ENCODE results near the gene FUT3. TPM values are rescaled to one million over a fixed set of nuclear protein-coding genes. Genes with fewer than 3 reads are reported as not detected.

FUT3 gene
- total and polyA plus RNA-seq, 2 of the 4 experiments (the other 2 are of a cell fraction), result not detected

DNA sequence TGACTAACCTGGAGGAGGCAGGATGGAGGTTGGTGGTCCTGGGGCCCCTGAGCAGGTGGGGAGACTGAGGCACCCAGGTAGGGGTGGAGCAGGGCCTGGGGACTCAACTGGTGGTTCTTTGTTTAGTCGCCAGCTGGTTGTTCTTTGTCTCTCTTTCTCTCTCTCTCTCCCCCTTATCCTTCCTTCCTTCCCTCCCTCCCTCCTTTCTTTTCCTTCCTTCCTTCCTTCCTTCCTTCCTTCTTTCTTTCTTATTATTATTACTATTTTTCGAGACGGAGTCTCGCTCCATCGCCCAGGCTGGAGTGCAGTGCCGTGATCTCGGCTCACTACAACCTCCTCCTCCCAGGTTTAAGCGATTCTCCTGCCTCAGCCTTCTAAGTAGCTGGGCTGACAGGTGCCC lies 53.0 kb downstream of the FUT3 start:
- ATAC-seq (ENCODE audit: low read depth) (no peak), DNase-seq (no peak)
- Histone ChIP-seq H4K20me1 (ENCODE audit: insufficient read depth, low read length) (no peaks in the 10 kb centered on the region), H4K8ac (ENCODE audit: low read depth in 2 of 2, low read length in 2 of 2) (no peak overlapping the region), H3K18ac (ENCODE audit: low read depth, low read length) (no peak overlapping the region), H3K79me1 (ENCODE audit: low read depth in 1 of 2, low read length in 2 of 2) (no peaks in the 10 kb centered on the region), H3K4me3 (ENCODE audit: insufficient read depth, low read depth, low read length) (no peak overlapping the region), H3K27ac (ENCODE audit: insufficient read depth, low read length) (no peak overlapping the region), H3K4me2 (ENCODE audit: low read depth, low read length) (no peak overlapping the region), H3K9me3 (ENCODE audit: control insufficient read depth, insufficient read depth, low read length) (no peaks in the 10 kb centered on the region), H2AFZ (replicated peaks; ENCODE audit: low read length, poor library complexity) (no peak overlapping the region), H3K14ac (replicated peaks; ENCODE audit: low read depth, low read length) (no peak overlapping the region), H2BK20ac (ENCODE audit: low read depth, low read length) (no peak overlapping the region), H2BK15ac (ENCODE audit: low read depth, low read length) (no peak overlapping the region), H3K27me3 (ENCODE audit: control insufficient read depth, insufficient read depth, low read length) (peaks cover 20% of the 10 kb centered on the region; the same call in 1 of the 2 replicates), H4K5ac (ENCODE audit: low read depth, low read length) (no peak overlapping the region), H4K91ac (ENCODE audit: insufficient read depth, low read depth, low read length) (no peak overlapping the region), H2AK9ac (replicated peaks; ENCODE audit: low read depth, low read length, poor library complexity) (no peak overlapping the region), H3K9me1 (ENCODE audit: insufficient read depth, low read length) (no peaks in the 10 kb centered on the region), H2AK5ac (ENCODE audit: low read depth, low read length) (no peak overlapping the region), H2BK5ac (ENCODE audit: low read depth, low read length, poor library complexity, severe bottlenecking) (no peak overlapping the region), H3K23ac (ENCODE audit: low read depth, low read length) (no peak overlapping the region), H2BK120ac (ENCODE audit: low read depth, low read length) (no peak overlapping the region), H3K36me3 (ENCODE audit: control insufficient read depth, insufficient read depth, low read length) (no peaks in the 10 kb centered on the region), H3K4me1 (ENCODE audit: control insufficient read depth, insufficient read depth, low read length) (no peaks in the 10 kb centered on the region; the same call in 1 of the 2 replicates), H3K4ac (ENCODE audit: low read depth, low read length) (no peak overlapping the region), H3K9ac (ENCODE audit: low read depth, low read length) (no peak overlapping the region), H3K56ac (ENCODE audit: extremely low read depth, insufficient read depth, low read length) (no peak overlapping the region)
- in situ Hi-C loops (cut with MboI; ENCODE audit: low sequenced_read_pairs) (no loop called here), dilution Hi-C loops (cut with HindIII; ENCODE audit: low sequenced_read_pairs, unreplicated experiment) (no loop called here), intact Hi-C loops (cut with micrococcal nuclease) (loop anchor here (10.0 kb wide), 1 partner anchor 657 kb away; the partner anchor contains the start of gene SLC25A23)
- ChIA-PET POLR2A (ENCODE audit: unreplicated experiment) (no interaction called here), CTCF (no interaction called here)
- no CpG with 5 or more reads among the region's 8 CpGs for WGBS, 2 experiments (ENCODE audit: extremely low coverage in 2 of 2, insufficient read length in 1 of 2)
- BruUV-seq (replicated peaks), result no TSS peak
- TF ChIP-seq RCOR1 (IDR thresholded peaks at IDR 0.05; ENCODE audit: insufficient replicate concordance, low read length) (no peak), MAZ (IDR thresholded peaks at IDR 0.05; ENCODE audit: borderline replicate concordance, low read depth, low read length) (no peak), BHLHE40 (IDR thresholded peaks at IDR 0.05; ENCODE audit: low read depth, low read length) (no peak), POLR2A (IDR thresholded peaks at IDR 0.05; ENCODE audit: low read depth, low read length) (no peak), FOS (IDR thresholded peaks at IDR 0.05; ENCODE audit: low read depth, low read length) (no peak), CHD1 (IDR thresholded peaks at IDR 0.05; ENCODE audit: low read depth, low read length) (no peak), SMC3 (IDR thresholded peaks at IDR 0.05; ENCODE audit: low read depth, low read length) (no peak), RAD21 (IDR thresholded peaks at IDR 0.05; ENCODE audit: low read length) (no peak), MXI1 (IDR thresholded peaks at IDR 0.05; ENCODE audit: borderline replicate concordance, low read depth, low read length) (no peak), MAFK (IDR thresholded peaks at IDR 0.05; ENCODE audit: low read depth, low read length) (no peak), ELK1 (IDR thresholded peaks at IDR 0.05; ENCODE audit: borderline replicate concordance, low read depth, low read length) (no peak), NFE2L2 (IDR thresholded peaks at IDR 0.05; ENCODE audit: low read depth, low read length) (no peak), CEBPB (IDR thresholded peaks at IDR 0.05; ENCODE audit: low read depth, low read length) (no peak)
- TF ChIP-seq, protein P1, sequence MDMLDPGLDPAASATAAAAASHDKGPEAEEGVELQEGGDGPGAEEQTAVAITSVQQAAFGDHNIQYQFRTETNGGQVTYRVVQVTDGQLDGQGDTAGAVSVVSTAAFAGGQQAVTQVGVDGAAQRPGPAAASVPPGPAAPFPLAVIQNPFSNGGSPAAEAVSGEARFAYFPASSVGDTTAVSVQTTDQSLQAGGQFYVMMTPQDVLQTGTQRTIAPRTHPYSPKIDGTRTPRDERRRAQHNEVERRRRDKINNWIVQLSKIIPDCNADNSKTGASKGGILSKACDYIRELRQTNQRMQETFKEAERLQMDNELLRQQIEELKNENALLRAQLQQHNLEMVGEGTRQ (IDR thresholded peaks at IDR 0.05; ENCODE audit: low read depth, low read length), result no peak
- TF ChIP-seq, protein P2, sequence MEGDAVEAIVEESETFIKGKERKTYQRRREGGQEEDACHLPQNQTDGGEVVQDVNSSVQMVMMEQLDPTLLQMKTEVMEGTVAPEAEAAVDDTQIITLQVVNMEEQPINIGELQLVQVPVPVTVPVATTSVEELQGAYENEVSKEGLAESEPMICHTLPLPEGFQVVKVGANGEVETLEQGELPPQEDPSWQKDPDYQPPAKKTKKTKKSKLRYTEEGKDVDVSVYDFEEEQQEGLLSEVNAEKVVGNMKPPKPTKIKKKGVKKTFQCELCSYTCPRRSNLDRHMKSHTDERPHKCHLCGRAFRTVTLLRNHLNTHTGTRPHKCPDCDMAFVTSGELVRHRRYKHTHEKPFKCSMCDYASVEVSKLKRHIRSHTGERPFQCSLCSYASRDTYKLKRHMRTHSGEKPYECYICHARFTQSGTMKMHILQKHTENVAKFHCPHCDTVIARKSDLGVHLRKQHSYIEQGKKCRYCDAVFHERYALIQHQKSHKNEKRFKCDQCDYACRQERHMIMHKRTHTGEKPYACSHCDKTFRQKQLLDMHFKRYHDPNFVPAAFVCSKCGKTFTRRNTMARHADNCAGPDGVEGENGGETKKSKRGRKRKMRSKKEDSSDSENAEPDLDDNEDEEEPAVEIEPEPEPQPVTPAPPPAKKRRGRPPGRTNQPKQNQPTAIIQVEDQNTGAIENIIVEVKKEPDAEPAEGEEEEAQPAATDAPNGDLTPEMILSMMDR (conservative IDR thresholded peaks at IDR 0.05; ENCODE audit: low read depth, low read length), result no peak
